ENCODE data around the gene ZNF425.
"Not testable (repeated sequence)": the region's sequence is repeated elsewhere in the genome, so short reads cannot be mapped to it uniquely, and the experiment has no call there.

The ZNF425 gene, protein sequence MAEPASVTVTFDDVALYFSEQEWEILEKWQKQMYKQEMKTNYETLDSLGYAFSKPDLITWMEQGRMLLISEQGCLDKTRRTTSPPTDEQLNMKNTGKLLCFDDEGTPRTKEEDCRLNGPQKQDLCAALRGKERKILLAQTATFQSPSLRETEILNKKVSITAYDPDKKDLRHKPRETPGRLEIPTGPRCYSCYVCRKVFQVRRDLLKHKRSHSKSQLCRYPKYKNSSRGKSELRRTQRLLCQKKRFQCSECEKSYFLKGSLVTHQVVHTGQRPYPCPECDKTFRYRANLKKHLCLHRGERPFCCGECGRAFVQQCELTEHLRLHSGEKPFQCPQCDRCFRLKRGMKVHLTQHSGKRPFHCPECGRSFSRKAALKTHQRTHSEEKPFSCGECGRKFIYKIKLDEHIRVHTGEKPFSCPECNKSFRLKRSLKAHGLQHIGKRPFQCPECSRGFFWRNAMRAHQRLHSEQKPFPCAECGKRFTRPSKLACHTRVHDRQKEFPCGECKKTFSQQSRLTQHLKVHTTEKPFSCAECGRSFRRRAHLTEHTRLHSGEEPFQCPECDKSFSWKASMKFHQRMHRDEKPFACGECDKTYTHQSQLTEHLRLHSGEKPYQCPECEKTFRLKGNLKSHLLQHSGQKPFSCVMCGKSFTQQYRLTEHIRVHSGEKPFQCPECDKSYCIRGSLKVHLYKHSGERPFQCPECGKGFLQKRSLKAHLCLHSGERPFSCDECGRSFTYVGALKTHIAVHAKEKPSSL

GRCh38 chr7:149125863-149126661, at the start of gene ZNF425:
Gene ZNF425, minus strand, starts transcription at chr7:149126324. Its CDS starts 111 bp downstream, at chr7:149126213.
- peak; percentile 91 for DNase-seq

- no peak for DNase-seq
Measured at GRCh38 chr7:149175150-149175549, 49.0 kb upstream of the ZNF425 start.

DNA sequence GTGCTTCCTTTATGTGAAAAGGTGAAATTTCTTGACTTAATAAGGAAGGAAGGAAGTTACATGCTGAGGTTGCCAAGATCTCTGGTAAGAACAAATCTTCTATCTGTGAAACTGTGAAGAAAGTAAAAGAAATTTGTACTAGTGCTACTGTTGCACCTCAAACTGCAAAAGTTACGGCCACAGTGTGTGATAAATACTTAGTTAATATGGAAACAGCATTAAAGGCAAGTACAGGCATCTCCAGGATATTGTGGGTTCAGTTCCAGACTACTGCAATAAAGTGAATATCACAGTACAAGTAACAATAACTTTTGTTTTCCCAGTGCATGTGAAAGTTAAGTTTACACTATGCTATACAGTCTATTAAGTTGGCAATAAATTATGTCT, 46.4 kb upstream of the ZNF425 start:
- DNase-seq, result no peak

DNA sequence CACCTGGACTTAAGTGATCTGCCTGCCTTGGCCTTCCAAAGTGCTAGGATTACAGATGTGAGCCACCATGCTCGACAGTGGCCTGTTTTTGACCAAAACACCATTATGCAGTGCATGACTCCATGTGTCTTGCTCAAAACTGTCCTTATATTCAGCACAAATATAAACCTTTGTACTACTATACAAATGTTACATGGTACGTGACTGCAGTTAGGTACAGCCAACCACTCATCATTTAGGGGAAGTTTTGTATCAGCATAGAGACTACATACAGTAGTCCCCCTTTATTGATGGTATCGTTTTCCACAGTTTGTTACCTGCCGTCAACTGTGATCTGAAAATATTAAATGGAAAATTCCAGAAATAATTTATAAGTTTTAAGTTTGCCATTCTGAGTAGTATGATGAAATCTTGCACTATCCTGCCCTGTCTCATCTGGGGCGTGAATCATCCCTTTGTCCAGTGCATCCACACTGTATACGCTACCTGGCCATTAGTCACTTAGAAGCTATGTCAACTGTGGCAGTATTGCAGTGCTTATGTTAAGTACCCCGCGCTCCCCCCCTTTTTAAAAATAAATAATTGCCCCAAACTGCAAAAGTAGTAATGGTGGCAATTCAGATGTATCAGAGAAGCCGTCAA, 45.9 kb upstream of the ZNF425 start:
- peak; percentile 31 for DNase-seq

DNA sequence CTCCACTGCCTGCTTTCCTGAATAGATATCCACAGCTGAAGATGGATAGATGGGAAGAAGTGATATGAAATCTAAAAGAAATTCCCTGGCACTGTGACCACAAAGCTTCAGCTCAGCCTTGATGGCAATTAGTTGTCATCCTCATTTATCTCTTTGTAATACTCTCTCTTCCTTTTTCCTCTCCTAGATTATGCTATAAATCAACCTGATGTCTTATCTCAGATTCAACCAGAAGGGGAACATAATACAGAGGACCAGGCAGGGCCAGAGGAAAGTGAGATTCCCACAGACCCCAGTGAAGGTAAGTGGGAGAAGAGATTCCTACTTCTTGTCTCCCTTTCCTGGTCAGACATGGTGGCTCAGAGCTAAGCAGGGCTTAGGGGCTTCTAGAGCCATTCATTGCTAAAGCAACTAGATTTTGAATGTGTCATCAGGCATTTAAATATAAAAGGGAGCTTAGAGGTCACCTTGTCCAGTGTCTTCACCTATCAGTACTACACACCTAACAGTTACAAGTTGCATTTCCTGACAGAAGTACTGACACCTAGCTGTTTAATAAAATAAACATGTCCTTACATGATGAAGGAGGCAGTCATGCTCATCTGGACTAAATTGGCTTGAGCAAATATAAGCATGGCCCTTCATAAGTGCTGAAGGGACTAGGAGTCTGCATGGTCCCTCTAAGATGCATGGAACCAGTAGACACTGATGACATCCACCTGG, 40.7 kb upstream of the ZNF425 start:
- no peak for DNase-seq

DNA sequence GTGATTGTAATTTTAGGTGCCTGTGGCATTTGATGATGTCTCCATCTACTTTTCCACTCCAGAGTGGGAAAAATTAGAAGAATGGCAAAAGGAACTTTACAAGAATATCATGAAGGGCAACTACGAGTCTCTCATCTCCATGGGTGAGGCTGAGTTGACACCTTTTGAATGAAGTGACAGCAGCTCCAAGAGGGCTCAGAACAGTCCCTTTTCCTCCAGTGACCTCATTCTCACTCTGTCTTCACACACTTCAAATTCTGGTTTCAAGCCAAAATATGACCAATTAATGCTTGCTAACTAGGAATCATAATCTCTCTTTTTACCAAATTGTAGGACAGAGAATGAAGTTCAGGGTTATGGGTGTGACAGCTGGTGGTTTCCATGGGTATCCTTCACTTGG, 40.0 kb upstream of the ZNF425 start:
- no peak for DNase-seq

GRCh38 chr7:149161241-149161848, 35.2 kb upstream of the ZNF425 start:
- peak; percentile 29 for DNase-seq

DNA sequence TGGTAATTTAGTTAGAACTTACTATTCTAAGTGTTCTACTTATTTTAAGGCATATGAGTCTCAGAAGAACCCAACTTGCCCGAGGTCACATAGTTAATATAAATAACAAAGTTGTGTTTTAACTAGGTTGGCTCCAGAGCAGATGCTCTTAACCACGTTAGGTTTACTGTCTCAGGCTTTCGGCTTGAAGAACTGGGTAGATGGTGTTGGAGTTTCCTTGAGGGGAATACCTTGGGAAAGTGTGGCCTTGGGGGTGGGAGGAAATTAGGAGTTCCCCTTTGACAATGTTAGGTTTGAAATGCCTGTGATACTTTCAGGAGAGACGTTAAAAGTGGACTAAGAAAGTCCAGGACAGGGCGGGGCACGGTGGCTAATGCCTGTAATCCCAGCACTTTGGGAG, 30.8 kb upstream of the ZNF425 start:
- DNase-seq, result no peak

- DNase-seq, result no peak
Measured at GRCh38 chr7:149154056-149154455, 27.9 kb upstream of the ZNF425 start.

GRCh38 chr7:149153346-149153745, 27.2 kb upstream of the ZNF425 start:
- no peak for DNase-seq

GRCh38 chr7:149150981-149151380, 24.9 kb upstream of the ZNF425 start:
- DNase-seq, result no peak

DNA sequence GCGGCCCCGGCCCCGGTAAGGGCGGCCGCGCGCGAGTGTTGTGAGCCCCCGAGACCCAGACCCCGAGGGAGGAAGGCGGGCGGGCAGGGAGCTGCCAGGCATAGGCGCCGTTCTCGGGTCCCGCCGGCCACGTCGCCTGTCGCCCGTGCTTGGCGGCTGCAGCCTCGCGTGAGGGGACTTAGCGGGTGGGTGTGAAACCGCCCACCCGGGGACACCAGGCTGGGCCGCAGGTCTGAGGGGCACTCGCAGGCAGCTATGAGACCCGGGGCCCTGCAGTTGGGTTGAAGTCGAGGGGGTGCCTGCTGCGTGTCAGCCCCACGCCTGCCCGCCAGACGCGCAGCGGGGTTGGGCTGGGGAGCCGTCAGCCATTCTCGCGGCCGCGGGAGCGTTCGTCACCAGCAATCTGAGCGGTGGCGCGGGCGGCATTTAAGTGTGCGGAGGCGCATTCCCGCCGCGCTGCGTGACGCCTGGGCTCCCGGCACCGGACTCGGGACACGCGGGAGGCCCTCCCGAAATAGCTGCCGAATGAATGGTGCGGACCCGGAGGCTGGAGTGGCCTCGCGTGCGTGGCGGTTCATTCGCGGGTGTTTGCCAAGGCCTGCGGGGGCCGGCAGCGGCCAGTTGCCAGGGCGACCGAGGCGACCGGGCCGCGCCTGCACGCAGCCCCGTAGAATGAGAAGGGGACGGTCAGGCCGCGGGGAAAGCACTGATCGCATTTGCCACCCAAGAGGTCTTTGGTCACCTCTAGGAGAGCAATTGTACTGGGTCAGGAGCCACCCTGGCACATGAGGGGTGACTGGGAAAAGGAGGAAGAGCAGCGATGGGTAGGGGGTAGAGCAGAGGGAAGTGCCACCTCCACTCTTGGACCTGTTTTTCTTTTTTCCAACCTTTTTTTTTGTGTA, 21.9 kb upstream of the ZNF425 start:
- DNase-seq, result peak; percentile 42

- DNase-seq, result peak; percentile 81
Measured at GRCh38 chr7:149147072-149147751, 21.1 kb upstream of the ZNF425 start, which contains the start of gene ZNF398. Gene ZNF398, plus strand, starts transcription at chr7:149147453. Its CDS starts 290 bp downstream, at chr7:149147743.

GRCh38 chr7:149145031-149145845, 19.1 kb upstream of the ZNF425 start:
- DNase-seq, result no peak

- DNase-seq, result not testable (repeated sequence)
Measured at GRCh38 chr7:149144436-149144922, 18.4 kb upstream of the ZNF425 start.

DNA sequence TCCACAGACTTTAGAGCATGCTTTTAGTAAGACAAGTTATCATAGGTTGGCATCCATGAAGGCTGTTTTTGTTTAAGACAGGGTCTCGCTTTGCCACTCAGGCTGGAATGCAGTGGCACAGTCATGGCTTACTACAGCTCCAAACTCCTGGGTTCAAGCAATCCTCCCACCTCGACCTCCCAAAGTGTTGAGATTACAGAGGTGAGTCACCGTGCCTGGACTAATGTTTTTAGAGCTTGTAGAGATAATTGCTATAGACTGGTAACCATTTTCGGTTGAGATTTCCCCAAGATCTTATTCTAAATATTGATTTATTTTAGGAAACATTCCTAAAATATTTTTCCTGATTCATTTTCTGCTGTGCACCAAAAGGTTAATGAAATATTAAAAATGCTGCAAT, 15.8 kb upstream of the ZNF425 start:
- no peak for DNase-seq

DNA sequence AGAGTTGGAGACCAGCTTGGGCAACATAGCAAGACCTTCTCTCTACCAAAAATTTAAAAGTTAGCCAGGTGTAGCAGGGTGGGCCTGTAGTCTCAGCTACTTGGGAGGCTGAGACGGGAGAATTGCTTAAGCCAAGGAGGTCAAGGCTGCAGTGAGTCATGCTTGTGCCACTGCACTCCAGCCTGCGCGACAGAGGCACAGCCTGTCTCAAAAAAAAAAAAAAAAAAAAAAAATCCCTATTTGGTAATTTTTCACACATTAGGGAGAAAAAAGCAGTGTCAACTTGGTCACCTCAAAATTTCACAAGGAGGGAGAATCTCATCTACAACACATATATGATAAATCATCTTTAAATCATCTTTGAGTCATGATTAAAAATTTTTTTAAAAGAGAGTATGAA, 14.7 kb upstream of the ZNF425 start:
- no peak for DNase-seq

GRCh38 chr7:149136118-149136517, 10.0 kb upstream of the ZNF425 start:
- DNase-seq, result no peak
